SU-DHL-6 (cell line): ENCODE data around the gene SCAPER.

Source experiments
- H2AFZ ChIP-seq: fragments of 200-600 bp; sonication (generic); 2 replicates; pipeline ENCODE4 v1.6.1; 2014; ENCODE audit warnings: low read depth, mild to moderate bottlenecking, moderate library complexity, mixed read lengths, antibody characterized with exemption, low read length; ENCODE audit not compliant: severe bottlenecking
- H3F3A ChIP-seq: fragments of 200-600 bp; shearing (Covaris generic); 2 replicates; pipeline ENCODE4 v1.6.0; 2016; ENCODE audit warnings: antibody characterized with exemption, mild to moderate bottlenecking; ENCODE audit not compliant: insufficient read depth
- H3K27ac ChIP-seq: fragments of 200-600 bp; sonication (generic); 2 replicates; pipeline ENCODE4 v1.5.1; 2016; ENCODE audit warnings: low read depth, mild to moderate bottlenecking, low read length, moderate library complexity, mixed read lengths
- H3K27me3 ChIP-seq: fragments of 200-600 bp; sonication (generic), shearing (Covaris generic); 2 replicates; pipeline ENCODE4 v1.6.0; 2014; ENCODE audit warnings: mild to moderate bottlenecking, low read length
- H3K36me3 ChIP-seq: fragments of 200-600 bp; sonication (generic); 2 replicates; pipeline ENCODE4 v1.6.1; 2014; ENCODE audit warnings: mild to moderate bottlenecking, low read length, mixed read lengths
- H3K4me2 ChIP-seq: fragments of 300-600, 200-600 bp; shearing (Covaris generic), sonication (generic); 2 replicates; pipeline ENCODE4 v1.6.0; 2014; ENCODE audit warnings: low read length, low read depth, mild to moderate bottlenecking; ENCODE audit not compliant: poor library complexity, severe bottlenecking
- H3K4me3 ChIP-seq: fragments of 200-600 bp; sonication (generic); 2 replicates; pipeline ENCODE4 v1.5.1; 2014; ENCODE audit warnings: antibody characterized with exemption, low read length, mild to moderate bottlenecking, mixed read lengths; ENCODE audit not compliant: insufficient read depth, poor library complexity, severe bottlenecking
- H3K79me2 ChIP-seq: fragments of 200-600 bp; sonication (generic); 2 replicates; pipeline ENCODE4 v1.6.1; 2014; ENCODE audit warnings: mild to moderate bottlenecking, low read length, moderate library complexity; ENCODE audit not compliant: insufficient read depth
- H3K9ac ChIP-seq: fragments of 200-600 bp; sonication (generic); 2 replicates; pipeline ENCODE4 v1.7.0; 2014; ENCODE audit warnings: mild to moderate bottlenecking, low read length
- H3K9me2 ChIP-seq: fragments of 200-600 bp; sonication (generic); replicated peaks from 2 replicates; pipeline ENCODE4 v1.6.1; 2014; ENCODE audit warnings: low read length; ENCODE audit not compliant: insufficient read depth
- H3K9me3 ChIP-seq: fragments of 200-600 bp; sonication (generic); 2 replicates; pipeline ENCODE4 v1.6.1; 2014; ENCODE audit warnings: low read length, mixed read lengths; ENCODE audit not compliant: insufficient read depth
- H4K20me1 ChIP-seq: fragments of 200-600 bp; sonication (generic); 2 replicates; pipeline ENCODE4 v1.6.1; 2014; ENCODE audit warnings: low read depth, mild to moderate bottlenecking, antibody characterized with exemption, low read length, moderate library complexity, mixed read lengths
- EZH2phosphoT487 ChIP-seq: fragments of 200-600 bp; sonication (generic), shearing (Covaris generic); conservative IDR thresholded peaks from 2 replicates; pipeline ENCODE4 v1.6.1; 2018; ENCODE audit warnings: mild to moderate bottlenecking, antibody characterized with exemption, low read length, moderate library complexity, mixed read lengths
- TF ChIP-seq, protein P1 (sequence below): fragments of 200-600 bp; sonication (generic); IDR thresholded peaks from one replicate; pipeline ENCODE4 v1.5.1; 2017; ENCODE audit warnings: antibody characterized with exemption, mild to moderate bottlenecking, low read length, moderate library complexity; ENCODE audit not compliant: insufficient read depth, poor library complexity, severe bottlenecking

The SCAPER gene

DNA sequence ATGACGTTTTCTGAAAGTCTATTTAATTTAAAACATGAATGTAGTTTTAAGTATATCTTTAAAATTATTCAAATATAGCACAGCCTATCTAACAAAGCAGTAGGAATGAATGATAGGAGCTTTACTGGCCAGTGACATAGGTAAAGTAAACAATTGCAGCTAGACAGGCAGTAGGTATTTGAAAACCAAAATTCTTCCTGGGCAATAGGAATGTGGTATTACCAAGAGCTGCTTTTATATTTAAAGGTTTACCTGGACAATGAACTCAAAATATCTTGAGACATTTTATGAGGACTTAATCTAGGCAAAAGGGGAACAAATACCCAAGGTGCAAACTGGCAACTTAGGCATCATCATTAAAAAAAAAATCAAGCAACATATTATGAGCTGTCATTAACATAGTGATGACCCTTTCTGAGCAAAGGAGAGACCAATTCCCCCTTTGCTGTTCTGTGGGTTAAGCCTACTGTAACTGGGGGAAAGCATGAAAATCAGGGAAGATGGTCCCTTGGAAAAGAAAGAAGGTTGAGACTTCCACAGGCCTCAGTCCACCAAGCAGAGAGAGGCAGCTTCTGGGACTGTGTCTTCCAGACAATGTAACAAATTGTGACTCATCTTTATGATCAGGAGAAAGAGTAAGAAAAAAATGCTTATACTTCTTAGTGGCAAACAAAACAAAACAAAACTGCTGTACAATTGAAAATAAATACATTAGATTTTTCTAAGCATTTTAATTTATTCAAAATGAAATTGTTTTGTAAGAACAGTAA, 555.7 kb downstream of the SCAPER start:
- TF ChIP-seq, protein P1, sequence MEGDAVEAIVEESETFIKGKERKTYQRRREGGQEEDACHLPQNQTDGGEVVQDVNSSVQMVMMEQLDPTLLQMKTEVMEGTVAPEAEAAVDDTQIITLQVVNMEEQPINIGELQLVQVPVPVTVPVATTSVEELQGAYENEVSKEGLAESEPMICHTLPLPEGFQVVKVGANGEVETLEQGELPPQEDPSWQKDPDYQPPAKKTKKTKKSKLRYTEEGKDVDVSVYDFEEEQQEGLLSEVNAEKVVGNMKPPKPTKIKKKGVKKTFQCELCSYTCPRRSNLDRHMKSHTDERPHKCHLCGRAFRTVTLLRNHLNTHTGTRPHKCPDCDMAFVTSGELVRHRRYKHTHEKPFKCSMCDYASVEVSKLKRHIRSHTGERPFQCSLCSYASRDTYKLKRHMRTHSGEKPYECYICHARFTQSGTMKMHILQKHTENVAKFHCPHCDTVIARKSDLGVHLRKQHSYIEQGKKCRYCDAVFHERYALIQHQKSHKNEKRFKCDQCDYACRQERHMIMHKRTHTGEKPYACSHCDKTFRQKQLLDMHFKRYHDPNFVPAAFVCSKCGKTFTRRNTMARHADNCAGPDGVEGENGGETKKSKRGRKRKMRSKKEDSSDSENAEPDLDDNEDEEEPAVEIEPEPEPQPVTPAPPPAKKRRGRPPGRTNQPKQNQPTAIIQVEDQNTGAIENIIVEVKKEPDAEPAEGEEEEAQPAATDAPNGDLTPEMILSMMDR = no peak
- TF ChIP-seq EZH2phosphoT487 = no peak
- Histone ChIP-seq H3K36me3 (peaks cover 4% of the 10 kb centered on the region; the same call in 1 of the 2 replicates), H4K20me1 (peaks cover 11% of the 10 kb centered on the region; the same call in 1 of the 2 replicates), H3K9me2 (no peaks in the 10 kb centered on the region), H3K79me2 (0 out of 2 replicates have a peak, but pooled peaks cover 2% of the 10 kb centered on the region), H3K27ac (no peak overlapping the region), H3F3A (no peaks in the 10 kb centered on the region), H3K4me2 (no peak overlapping the region), H3K9ac (no peak overlapping the region), H3K27me3 (no peaks in the 10 kb centered on the region), H2AFZ (no peak overlapping the region), H3K9me3 (no peaks in the 10 kb centered on the region), H3K4me3 (no peak overlapping the region)

DNA sequence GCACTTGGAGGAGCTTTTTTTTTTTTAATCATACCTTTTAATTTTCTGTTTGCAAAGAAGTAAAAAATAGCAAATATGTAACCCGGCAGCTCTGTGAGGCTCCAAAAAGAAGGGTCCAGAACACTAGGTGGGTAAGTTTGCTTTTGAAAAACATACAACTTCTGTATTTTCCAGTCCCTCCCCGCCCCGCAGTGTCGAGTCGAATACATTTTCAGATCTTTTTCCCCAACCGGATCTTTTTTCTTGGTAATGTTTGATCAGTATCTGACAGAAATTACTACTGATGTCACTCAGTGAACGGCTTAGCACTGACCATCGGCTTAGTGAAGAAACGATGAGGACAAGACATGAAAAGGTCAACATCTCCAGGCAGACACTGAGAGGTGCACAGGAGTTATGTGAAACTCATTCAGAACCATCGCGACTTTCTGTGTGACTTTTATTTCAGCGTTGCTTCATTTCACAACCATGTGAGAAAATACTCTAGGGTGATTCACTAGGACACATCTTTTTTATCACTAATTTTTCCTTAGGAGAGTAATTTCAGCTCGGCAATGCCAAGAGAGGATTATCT, 557.6 kb downstream of the SCAPER start:
- Histone ChIP-seq H3K27ac (no peak overlapping the region), H3K9me3 (no peaks in the 10 kb centered on the region), H3K36me3 (peaks cover 4% of the 10 kb centered on the region; the same call in 1 of the 2 replicates), H3K79me2 (0 out of 2 replicates have a peak, but pooled peaks cover 2% of the 10 kb centered on the region), H3K27me3 (no peaks in the 10 kb centered on the region), H3K4me2 (no peak overlapping the region), H3K9ac (no peak overlapping the region), H3K9me2 (no peaks in the 10 kb centered on the region), H3K4me3 (no peak overlapping the region), H4K20me1 (peaks cover 11% of the 10 kb centered on the region; the same call in 1 of the 2 replicates), H3F3A (peaks cover 4% of the 10 kb centered on the region; the same call in 1 of the 2 replicates), H2AFZ (no peak overlapping the region)
- TF ChIP-seq, protein P1 = no peak
- TF ChIP-seq EZH2phosphoT487 = no peak

DNA sequence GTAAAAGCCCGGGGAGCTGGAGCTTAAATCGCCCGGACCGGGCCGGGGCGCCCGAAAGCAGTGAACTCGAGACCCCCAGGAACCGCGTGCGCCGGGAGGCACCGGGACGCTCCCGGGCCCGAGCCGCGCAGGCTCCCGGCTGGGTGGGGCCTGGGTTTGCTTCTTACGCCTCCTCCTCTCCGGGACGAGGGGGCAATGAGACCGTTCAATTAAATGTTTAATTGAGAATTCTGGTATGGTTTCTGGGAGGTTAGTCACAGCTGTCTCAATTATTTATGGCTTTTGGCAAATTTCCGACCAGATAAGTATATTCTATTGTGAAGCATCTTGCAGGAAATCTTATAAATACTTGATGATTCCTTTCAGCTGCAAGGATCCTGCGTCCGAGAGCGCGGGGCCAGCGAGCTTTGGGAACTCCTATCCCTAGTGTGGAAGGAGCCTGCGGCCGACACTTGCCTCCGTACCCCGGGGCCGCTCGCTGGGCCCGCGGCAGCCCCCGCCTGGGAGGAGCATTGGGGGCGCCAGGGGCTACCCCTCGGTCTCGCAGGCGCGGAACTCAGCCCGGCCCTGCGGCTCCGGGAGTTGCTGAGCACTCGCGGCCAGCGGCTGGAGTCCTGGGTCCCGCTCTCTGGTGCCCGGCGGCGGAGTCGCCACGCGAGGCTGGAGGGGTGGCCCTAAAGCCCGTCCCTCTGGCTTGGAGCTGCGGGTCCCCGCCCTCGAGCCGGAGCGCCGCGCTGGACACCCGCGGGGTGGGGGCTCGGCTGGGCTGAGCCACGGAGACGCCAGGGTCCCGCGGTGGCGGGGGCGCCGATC, 558.3 kb downstream of the SCAPER start:
- peaks cover 11% of the 10 kb centered on the region; the same call in 1 of the 2 replicates for H4K20me1 ChIP-seq
- H3K9ac ChIP-seq = no peak overlapping the region
- TF ChIP-seq EZH2phosphoT487 = no peak
- TF ChIP-seq, protein P1 = no peak
- no peak overlapping the region for H2AFZ ChIP-seq
- H3K36me3 ChIP-seq = peaks cover 4% of the 10 kb centered on the region; the same call in 1 of the 2 replicates
- H3K79me2 ChIP-seq = 0 out of 2 replicates have a peak, but pooled peaks cover 2% of the 10 kb centered on the region
- H3K4me2 ChIP-seq = no peak overlapping the region
- no peak overlapping the region for H3K27ac ChIP-seq
- no peaks in the 10 kb centered on the region for H3K27me3 ChIP-seq
- no peaks in the 10 kb centered on the region for H3K9me2 ChIP-seq
- no peak overlapping the region for H3K4me3 ChIP-seq
- peaks cover 4% of the 10 kb centered on the region; the same call in 1 of the 2 replicates for H3F3A ChIP-seq
- H3K9me3 ChIP-seq = no peaks in the 10 kb centered on the region
